ENCODE results near the gene ATF2. TPM values are rescaled to one million over a fixed set of nuclear protein-coding genes. Genes with fewer than 3 reads are reported as not detected.

The ATF2 gene
- total and polyA plus RNA-seq, 9 of the 15 experiments (the other 6 are each of a cell fraction or from before 2014, with no cell fraction given) = 24.2 to 111 (median 45.9) TPM

- no peaks in the 10 kb centered on the region for H4K20me1 ChIP-seq (replicated peaks; ENCODE audit: control insufficient read depth, insufficient read depth, low read length)
- peaks cover 4 to 27% of the 10 kb centered on the region in 2 experiments; a peak in 4 of 5 replicates for H3K4me1 ChIP-seq (replicated peaks in 1 of 2; ENCODE audit: control insufficient read depth in 2 of 2, insufficient read depth in 2 of 2, low read length in 2 of 2)
- peaks cover 68% of the 10 kb centered on the region for H3K36me3 ChIP-seq (ENCODE audit: control insufficient read depth, insufficient read depth, low read length)
- in situ Hi-C loops (cut with MboI) (no loop called here), intact Hi-C loops (cut with micrococcal nuclease) (no loop called here)
- no peak for DNase-seq (ENCODE audit: extremely low read depth in 1 of 4, low spot score in 3 of 4)
- H3K4me3 ChIP-seq = no peak overlapping the region
- no TSS peak for BruUV-seq (replicated peaks)
- no peaks in the 10 kb centered on the region for H3K9me1 ChIP-seq (ENCODE audit: control insufficient read depth, insufficient read depth, low read length)
- CTCF ChIA-PET (ENCODE audit: low intra/inter-chr PET ratio) = no interaction called here
- no peak overlapping the region for H2AFZ ChIP-seq (ENCODE audit: low read depth, low read length)
- WGBS (ENCODE audit: insufficient coverage, low coverage, missing lambda C conversion rate) = 35% methylated on average over 2 of the region's 2 CpGs
- TF ChIP-seq RBFOX2 (IDR thresholded peaks at IDR 0.05; ENCODE audit: low read depth, low read length) = 0 out of 2 replicates have a peak, but pooled peaks have one; percentile 5
- no peak for TF ChIP-seq COPS2 (conservative IDR thresholded peaks at IDR 0.05)
- TF ChIP-seq ATF3 (IDR thresholded peaks at IDR 0.05) = no peak
- 0 out of 2 replicates have a peak, but pooled peaks have one; percentile 16 for TF ChIP-seq ATF3 (CRISPR knock-in tag; conservative IDR thresholded peaks at IDR 0.05)
- peak; percentile 47; the same call in 1 of the 2 replicates for TF ChIP-seq EHMT2 (IDR thresholded peaks at IDR 0.05)
- no peak for TF ChIP-seq CHD1 (IDR thresholded peaks at IDR 0.05; ENCODE audit: low read length)
- TF ChIP-seq POLR2A (conservative IDR thresholded peaks at IDR 0.05) = peak; percentile 53; the same call in 1 of the 2 replicates
- peak; percentile 33; the same call in 1 of the 2 replicates for TF ChIP-seq SUPT5H (IDR thresholded peaks at IDR 0.05)
- no peak for TF ChIP-seq KDM4B (IDR thresholded peaks at IDR 0.05; ENCODE audit: borderline replicate concordance in 2 of 2, low read depth in 1 of 2)
- TF ChIP-seq NFIC (IDR thresholded peaks at IDR 0.05) = peak; percentile 22; the same call in 1 of the 2 replicates
- peak; percentile 30; the same call in 1 of the 2 replicates for TF ChIP-seq DPF2 (IDR thresholded peaks at IDR 0.05)
- TF ChIP-seq POLR2B (IDR thresholded peaks at IDR 0.05; ENCODE audit: low read depth, partially characterized antibody) = peak; percentile 56
- no peak for TF ChIP-seq DACH1 (IDR thresholded peaks at IDR 0.05; ENCODE audit: partially characterized antibody)
- no peak; a peak in 1 of 6 replicates for TF ChIP-seq CTCF (IDR thresholded peaks at IDR 0.05 in 2 of 3, conservative IDR thresholded peaks at IDR 0.05 in 1 of 3; ENCODE audit: insufficient read depth in 2 of 3, low read depth in 1 of 3, low read length in 3 of 3)
- 0 out of 2 replicates have a peak, but pooled peaks have one; percentile 7 for TF ChIP-seq POLR2AphosphoS5 (IDR thresholded peaks at IDR 0.05; ENCODE audit: control insufficient read depth, insufficient read depth, low read depth, low read length)
- POLR2A ChIA-PET = interaction anchor here (1.0 to 5.3 kb wide), 5 partner anchors 9 to 26 kb away, joined by 3 to 28 read pairs (median 4); no protein-coding TSS in a partner anchor
- no peak for FAIRE-seq
- H3K4me2 ChIP-seq (ENCODE audit: insufficient read depth, low read length) = no peak overlapping the region
- H3K27ac ChIP-seq (ENCODE audit: extremely low read depth, low read depth, low read length) = peak overlapping the region; percentile 2; the same call in 1 of the 3 replicates
- H3K27me3 ChIP-seq (ENCODE audit: control insufficient read depth in 2 of 2, insufficient read depth in 2 of 2, low read length in 2 of 2) = no peaks in the 10 kb centered on the region
- no peak overlapping the region for H3K9ac ChIP-seq (ENCODE audit: insufficient read depth in 1 of 2, low read depth in 2 of 2, low read length in 2 of 2)
- peak; percentile 59 for ATAC-seq
- H3K79me2 ChIP-seq (ENCODE audit: control insufficient read depth, insufficient read depth, low read length) = peaks cover 48% of the 10 kb centered on the region
- H3K9me3 ChIP-seq (replicated peaks; ENCODE audit: control insufficient read depth, insufficient read depth, low read depth, low read length) = no peaks in the 10 kb centered on the region
Observed at GRCh38 chr2:175175320-175175719, 7.3 kb upstream of the ATF2 start.
